ENCODE results near the gene BGLAP. TPM values are rescaled to one million over a fixed set of nuclear protein-coding genes. Genes with fewer than 3 reads are reported as not detected.

The BGLAP gene
- total RNA-seq, 1 experiment from 2014 or later: 2.3 TPM

DNA sequence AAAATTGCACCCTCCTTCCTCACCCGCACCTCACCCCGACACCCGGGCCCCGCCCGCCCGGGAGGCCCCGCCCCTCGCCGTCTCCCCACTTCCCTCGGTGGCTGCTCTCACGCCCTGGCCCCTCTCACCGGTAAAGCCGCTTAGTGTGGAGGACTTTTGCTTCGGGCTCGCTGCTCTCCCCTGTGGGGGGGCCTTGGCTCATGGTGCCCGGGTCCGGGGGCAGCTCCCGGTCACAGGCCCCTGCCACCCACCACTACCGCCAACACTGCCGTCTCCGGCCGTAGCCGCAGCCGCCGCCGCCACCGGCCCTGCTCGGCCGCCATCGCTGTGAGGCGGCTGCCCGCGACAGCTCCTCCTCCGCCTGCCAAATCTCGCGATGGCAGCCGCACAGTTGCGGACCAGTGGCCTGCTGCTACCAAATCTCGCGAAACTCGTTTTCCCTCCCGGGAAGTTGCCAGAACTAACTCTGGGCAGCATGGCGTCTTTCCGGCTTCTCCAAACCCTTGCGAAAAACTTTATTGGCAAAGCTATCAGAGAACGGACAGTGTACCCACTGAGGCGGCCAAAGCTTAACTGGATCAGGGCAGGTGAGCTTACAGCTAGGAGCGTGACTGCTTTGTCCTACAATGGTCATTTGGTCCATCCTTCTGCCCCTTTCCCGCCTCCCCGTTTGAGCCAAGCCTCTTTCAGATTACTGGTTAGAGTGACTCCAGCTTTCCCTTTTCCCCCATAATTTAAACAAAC is 40.7 kb downstream of the BGLAP start, which contains the start of gene SMG5 (continued):
- TF ChIP-seq, protein P1, sequence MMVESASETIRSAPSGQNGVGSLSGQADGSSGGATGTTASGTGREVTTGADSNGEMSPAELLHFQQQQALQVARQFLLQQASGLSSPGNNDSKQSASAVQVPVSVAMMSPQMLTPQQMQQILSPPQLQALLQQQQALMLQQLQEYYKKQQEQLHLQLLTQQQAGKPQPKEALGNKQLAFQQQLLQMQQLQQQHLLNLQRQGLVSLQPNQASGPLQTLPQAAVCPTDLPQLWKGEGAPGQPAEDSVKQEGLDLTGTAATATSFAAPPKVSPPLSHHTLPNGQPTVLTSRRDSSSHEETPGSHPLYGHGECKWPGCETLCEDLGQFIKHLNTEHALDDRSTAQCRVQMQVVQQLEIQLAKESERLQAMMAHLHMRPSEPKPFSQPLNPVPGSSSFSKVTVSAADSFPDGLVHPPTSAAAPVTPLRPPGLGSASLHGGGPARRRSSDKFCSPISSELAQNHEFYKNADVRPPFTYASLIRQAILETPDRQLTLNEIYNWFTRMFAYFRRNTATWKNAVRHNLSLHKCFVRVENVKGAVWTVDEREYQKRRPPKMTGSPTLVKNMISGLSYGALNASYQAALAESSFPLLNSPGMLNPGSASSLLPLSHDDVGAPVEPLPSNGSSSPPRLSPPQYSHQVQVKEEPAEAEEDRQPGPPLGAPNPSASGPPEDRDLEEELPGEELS (CRISPR knock-in tag; IDR thresholded peaks at IDR 0.05): peak; percentile 78; the same call in 1 of the 2 replicates

DNA sequence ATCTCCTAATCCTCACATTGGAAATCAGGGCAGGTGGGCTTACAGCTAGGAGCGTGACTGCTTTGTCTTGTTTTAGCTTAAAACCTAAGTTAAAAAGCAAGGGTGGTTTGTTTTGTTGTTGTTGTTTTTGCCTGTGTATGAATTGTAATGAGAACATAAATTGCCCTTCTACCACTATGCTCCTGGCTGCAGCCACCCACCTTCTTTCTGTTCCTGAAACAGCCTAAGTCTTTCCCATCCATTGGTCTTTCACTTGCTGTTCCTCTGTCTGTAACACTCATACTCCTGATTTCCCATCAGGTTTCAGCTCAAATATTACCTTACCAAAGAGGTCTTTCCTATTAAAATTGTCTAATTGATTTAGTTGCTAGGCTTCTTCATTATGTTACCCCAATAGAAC is 41.5 kb downstream of the BGLAP start:
- peaks cover 24% of the 10 kb centered on the region for H3K4me1 Mint-ChIP-seq
- no peak for DNase-seq (ENCODE audit: low spot score)

DNA sequence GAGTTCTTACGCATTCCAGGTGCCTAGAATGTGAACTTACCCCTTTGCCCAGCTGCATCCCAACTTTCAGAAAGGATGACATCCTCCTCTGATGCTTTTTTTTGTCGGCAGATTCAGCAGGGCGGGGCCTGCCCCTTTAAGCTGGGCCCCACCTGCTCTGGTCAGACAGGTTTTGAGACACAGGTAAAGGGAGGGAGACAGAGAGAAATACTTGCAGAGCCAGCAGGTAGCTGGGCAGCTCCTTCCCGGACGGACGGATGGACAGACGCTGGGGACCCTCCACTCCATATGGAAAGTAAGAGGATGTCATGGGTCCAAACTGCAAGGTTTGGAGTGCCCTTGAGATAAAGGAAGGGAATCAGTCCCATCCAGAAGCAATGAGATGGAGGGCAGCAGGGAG is 42.1 kb downstream of the BGLAP start, which contains the start of gene TMEM79:
TSS of gene TMEM79 (plus strand) at position 214 of the 400 bp plus-strand sequence. CDS start 902 bp downstream, outside the sequence.
- Mint-ChIP-seq H3K27me3 (ENCODE audit: low read depth) (no peaks in the 10 kb centered on the region), H3K27ac (peak within 1 kb of the TSS; percentile 97), H3K9me3 (no peaks in the 10 kb centered on the region), H3K36me3 (no peaks in the 10 kb centered on the region), H3K4me3 (peak within 1 kb of the TSS; percentile 97), H3K4me1 (peaks cover 24% of the 10 kb centered on the region)
- DNase-seq (ENCODE audit: low spot score) (no peak), ATAC-seq (no peak)
- ChIA-PET CTCF (interaction anchor here (1.3 to 2.3 kb wide), 6 partner anchors 36 to 346 kb away, joined by 3 to 9 read pairs (median 5); no protein-coding TSS in a partner anchor), POLR2A (interaction anchor here (2.0 kb wide), 1 partner anchor 53 kb away, joined by 10 read pairs; the partner anchor contains the start of genes CCT3 and TSACC)
- TF ChIP-seq, protein P2, sequence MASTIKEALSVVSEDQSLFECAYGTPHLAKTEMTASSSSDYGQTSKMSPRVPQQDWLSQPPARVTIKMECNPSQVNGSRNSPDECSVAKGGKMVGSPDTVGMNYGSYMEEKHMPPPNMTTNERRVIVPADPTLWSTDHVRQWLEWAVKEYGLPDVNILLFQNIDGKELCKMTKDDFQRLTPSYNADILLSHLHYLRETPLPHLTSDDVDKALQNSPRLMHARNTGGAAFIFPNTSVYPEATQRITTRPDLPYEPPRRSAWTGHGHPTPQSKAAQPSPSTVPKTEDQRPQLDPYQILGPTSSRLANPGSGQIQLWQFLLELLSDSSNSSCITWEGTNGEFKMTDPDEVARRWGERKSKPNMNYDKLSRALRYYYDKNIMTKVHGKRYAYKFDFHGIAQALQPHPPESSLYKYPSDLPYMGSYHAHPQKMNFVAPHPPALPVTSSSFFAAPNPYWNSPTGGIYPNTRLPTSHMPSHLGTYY (CRISPR knock-in tag; IDR thresholded peaks at IDR 0.05): no peak
- TF ChIP-seq, protein P3, sequence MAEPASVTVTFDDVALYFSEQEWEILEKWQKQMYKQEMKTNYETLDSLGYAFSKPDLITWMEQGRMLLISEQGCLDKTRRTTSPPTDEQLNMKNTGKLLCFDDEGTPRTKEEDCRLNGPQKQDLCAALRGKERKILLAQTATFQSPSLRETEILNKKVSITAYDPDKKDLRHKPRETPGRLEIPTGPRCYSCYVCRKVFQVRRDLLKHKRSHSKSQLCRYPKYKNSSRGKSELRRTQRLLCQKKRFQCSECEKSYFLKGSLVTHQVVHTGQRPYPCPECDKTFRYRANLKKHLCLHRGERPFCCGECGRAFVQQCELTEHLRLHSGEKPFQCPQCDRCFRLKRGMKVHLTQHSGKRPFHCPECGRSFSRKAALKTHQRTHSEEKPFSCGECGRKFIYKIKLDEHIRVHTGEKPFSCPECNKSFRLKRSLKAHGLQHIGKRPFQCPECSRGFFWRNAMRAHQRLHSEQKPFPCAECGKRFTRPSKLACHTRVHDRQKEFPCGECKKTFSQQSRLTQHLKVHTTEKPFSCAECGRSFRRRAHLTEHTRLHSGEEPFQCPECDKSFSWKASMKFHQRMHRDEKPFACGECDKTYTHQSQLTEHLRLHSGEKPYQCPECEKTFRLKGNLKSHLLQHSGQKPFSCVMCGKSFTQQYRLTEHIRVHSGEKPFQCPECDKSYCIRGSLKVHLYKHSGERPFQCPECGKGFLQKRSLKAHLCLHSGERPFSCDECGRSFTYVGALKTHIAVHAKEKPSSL (CRISPR knock-in tag; conservative IDR thresholded peaks at IDR 0.05): no peak
- TF ChIP-seq NR2C2 (CRISPR knock-in tag; IDR thresholded peaks at IDR 0.05): no peak
- no peak for TF ChIP-seq CREM (CRISPR knock-in tag; IDR thresholded peaks at IDR 0.05)
- TF ChIP-seq ZNF317 (CRISPR knock-in tag; IDR thresholded peaks at IDR 0.05; ENCODE audit: borderline replicate concordance, low read depth): no peak
- TF ChIP-seq, protein P4, sequence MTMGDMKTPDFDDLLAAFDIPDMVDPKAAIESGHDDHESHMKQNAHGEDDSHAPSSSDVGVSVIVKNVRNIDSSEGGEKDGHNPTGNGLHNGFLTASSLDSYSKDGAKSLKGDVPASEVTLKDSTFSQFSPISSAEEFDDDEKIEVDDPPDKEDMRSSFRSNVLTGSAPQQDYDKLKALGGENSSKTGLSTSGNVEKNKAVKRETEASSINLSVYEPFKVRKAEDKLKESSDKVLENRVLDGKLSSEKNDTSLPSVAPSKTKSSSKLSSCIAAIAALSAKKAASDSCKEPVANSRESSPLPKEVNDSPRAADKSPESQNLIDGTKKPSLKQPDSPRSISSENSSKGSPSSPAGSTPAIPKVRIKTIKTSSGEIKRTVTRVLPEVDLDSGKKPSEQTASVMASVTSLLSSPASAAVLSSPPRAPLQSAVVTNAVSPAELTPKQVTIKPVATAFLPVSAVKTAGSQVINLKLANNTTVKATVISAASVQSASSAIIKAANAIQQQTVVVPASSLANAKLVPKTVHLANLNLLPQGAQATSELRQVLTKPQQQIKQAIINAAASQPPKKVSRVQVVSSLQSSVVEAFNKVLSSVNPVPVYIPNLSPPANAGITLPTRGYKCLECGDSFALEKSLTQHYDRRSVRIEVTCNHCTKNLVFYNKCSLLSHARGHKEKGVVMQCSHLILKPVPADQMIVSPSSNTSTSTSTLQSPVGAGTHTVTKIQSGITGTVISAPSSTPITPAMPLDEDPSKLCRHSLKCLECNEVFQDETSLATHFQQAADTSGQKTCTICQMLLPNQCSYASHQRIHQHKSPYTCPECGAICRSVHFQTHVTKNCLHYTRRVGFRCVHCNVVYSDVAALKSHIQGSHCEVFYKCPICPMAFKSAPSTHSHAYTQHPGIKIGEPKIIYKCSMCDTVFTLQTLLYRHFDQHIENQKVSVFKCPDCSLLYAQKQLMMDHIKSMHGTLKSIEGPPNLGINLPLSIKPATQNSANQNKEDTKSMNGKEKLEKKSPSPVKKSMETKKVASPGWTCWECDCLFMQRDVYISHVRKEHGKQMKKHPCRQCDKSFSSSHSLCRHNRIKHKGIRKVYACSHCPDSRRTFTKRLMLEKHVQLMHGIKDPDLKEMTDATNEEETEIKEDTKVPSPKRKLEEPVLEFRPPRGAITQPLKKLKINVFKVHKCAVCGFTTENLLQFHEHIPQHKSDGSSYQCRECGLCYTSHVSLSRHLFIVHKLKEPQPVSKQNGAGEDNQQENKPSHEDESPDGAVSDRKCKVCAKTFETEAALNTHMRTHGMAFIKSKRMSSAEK (CRISPR knock-in tag; IDR thresholded peaks at IDR 0.05; ENCODE audit: borderline replicate concordance): no peak
- no peak for TF ChIP-seq SMAD4 (CRISPR knock-in tag; IDR thresholded peaks at IDR 0.05)
- no peak for TF ChIP-seq TP53 (CRISPR knock-in tag; IDR thresholded peaks at IDR 0.05)
- no peak for TF ChIP-seq NR3C1 (CRISPR knock-in tag; conservative IDR thresholded peaks at IDR 0.05; ENCODE audit: low read depth)

More for the DNA sequence above, 41.5 kb downstream of the BGLAP start:
- H3K9me3 Mint-ChIP-seq: no peaks in the 10 kb centered on the region
- peaks cover 4% of the 10 kb centered on the region for H3K36me3 Mint-ChIP-seq
- peak overlapping the region; percentile 97 for H3K4me3 Mint-ChIP-seq
- TF ChIP-seq TCF7 (CRISPR knock-in tag; IDR thresholded peaks at IDR 0.05; ENCODE audit: low read depth) (no peak), CBFB (CRISPR knock-in tag; IDR thresholded peaks at IDR 0.05; ENCODE audit: low read depth) (no peak)
- H3K27me3 Mint-ChIP-seq (ENCODE audit: low read depth): no peaks in the 10 kb centered on the region
- ChIA-PET POLR2A (interaction anchor here (0.6 to 2.0 kb wide), 9 partner anchors 11 to 1989 kb away, joined by 3 to 10 read pairs (median 5); partner anchors contain the start of genes CCT3, PMF1 and TSACC), CTCF (interaction anchor here (0.9 to 2.4 kb wide), 16 partner anchors 19 to 346 kb away, joined by 3 to 18 read pairs (median 6); partner anchors contain the start of genes CCT3, PMF1 and TSACC)
- ATAC-seq: no peak
- peak overlapping the region; percentile 97 for H3K27ac Mint-ChIP-seq

Data from WTC11 (cell line).